GM13977 (cell line): ENCODE data around the gene JAKMIP1.

Experiments used
- DNase-seq: peaks from one replicate; pipeline ENCODE4 v3.0.0; 2012; ENCODE audit warnings: low spot score
- CTCF ChIP-seq: IDR thresholded peaks from 2 replicates; pipeline ENCODE4 v1.5.1; 2012; ENCODE audit warnings: mild to moderate bottlenecking, control low read depth; ENCODE audit not compliant: insufficient read depth; ENCODE audit errors: extremely low read depth, missing control alignments
- in situ Hi-C: fragments of 300-500 bp; cut with MboI; formaldehyde crosslinking; loops from one replicate; pipeline ENCODE4 v1.12.0; 2022; ENCODE audit warnings: low sequenced_read_pairs, low pct_unique_long_range_greater_than_20kb, mixed read lengths, inconsistent platforms; ENCODE audit not compliant: unreplicated experiment

Gene JAKMIP1

GRCh38 chr4:6049985-6050384 lies 150.4 kb downstream of the JAKMIP1 start:
- in situ Hi-C loops, result no loop called here
- DNase-seq, result no peak
- TF ChIP-seq CTCF, result no peak

GRCh38 chr4:6049278-6049677 lies 151.1 kb downstream of the JAKMIP1 start:
- no peak for TF ChIP-seq CTCF
- in situ Hi-C loops, result no loop called here
- DNase-seq, result no peak

GRCh38 chr4:6048537-6048936 lies 151.8 kb downstream of the JAKMIP1 start:
- in situ Hi-C loops, result no loop called here
- DNase-seq, result no peak
- no peak for TF ChIP-seq CTCF

GRCh38 chr4:6047130-6047673 lies 153.1 kb downstream of the JAKMIP1 start:
- no peak for DNase-seq
- no peak for TF ChIP-seq CTCF
- in situ Hi-C loops, result no loop called here

GRCh38 chr4:6046526-6047129 lies 153.7 kb downstream of the JAKMIP1 start:
- in situ Hi-C loops, result no loop called here
- DNase-seq, result no peak
- TF ChIP-seq CTCF, result no peak

- DNase-seq, result no peak
- TF ChIP-seq CTCF, result peak; percentile 26
- in situ Hi-C loops, result no loop called here
Observed at GRCh38 chr4:6044805-6045204, 155.5 kb downstream of the JAKMIP1 start.
